Measurements from ENCODE around the gene TGFB1. TPM values are rescaled to one million over a fixed set of nuclear protein-coding genes. Genes with fewer than 3 reads are reported as not detected.
A peak's percentile ranks its signal among the peaks of the same experiment; 100 is the strongest.

TGFB1 gene
- total and polyA plus RNA-seq, 7 donors: 6.5 to 27.1 (median 17.4) TPM

DNA sequence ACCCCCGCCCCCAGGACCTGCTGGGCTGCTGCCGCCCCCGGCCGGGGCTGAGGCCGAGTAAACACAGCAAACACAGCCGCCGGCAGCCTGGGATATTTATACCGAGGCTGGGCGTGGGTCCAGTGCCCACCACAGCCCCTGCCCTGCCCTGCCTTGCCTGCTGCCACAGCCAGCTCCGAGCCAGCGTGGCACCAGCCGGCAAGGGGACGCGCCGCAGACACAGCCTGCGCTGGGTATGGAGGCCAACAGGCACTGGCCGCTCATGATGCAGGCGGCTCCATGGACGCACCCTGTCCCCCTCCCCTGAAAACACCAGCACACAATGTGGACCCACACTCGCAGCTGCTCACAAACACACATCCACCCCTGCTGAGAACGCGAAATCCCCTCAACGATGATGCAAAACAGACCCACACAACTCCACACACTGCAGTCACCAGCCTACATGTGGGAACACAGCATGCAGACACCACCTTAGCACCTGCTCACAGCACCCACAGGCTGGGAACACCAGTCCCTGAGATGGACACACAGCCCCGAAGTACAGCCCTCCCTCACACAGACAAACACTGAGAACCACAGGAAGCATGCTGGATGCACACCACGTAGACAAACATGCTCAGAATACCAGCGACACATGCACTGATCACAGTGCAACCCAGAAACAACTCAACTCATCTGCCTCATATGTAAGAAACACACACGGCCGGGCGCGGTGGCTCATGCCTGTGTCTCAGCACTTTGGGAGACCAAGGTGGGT lies 27.6 kb downstream of the TGFB1 start:
- intact Hi-C loops (cut with DNase I): loop anchor here (2.0 kb wide), 1 partner anchor 27 kb away; the partner anchor contains the start of gene TGFB1
- H3K4me3 ChIP-seq: peak overlapping the region; percentile 19 to 42 (median 36)
- no peaks in the 10 kb centered on the region for H3K9me3 ChIP-seq
- 16 to 25% methylated on average over 30 of the region's 30 CpGs for WGBS, 2 donors
- no peak for DNase-seq
- H3K4me1 ChIP-seq: peaks cover 0 to 69% (median 59%) of the 10 kb centered on the region in 4 donors
- no peaks in the 10 kb centered on the region for H3K27me3 ChIP-seq
- H3K27ac ChIP-seq: peak overlapping the region; percentile 79 to 90 (median 86)
- peaks cover 0 to 33% (median 7%) of the 10 kb centered on the region in 4 donors for H3K36me3 ChIP-seq
- TF ChIP-seq POLR2A (IDR thresholded peaks at IDR 0.05) (no peak), POLR2AphosphoS5 (IDR thresholded peaks at IDR 0.05) (peak in 2 of 4 donors; percentile 31 to 32), CTCF (IDR thresholded peaks at IDR 0.05) (no peak)

DNA sequence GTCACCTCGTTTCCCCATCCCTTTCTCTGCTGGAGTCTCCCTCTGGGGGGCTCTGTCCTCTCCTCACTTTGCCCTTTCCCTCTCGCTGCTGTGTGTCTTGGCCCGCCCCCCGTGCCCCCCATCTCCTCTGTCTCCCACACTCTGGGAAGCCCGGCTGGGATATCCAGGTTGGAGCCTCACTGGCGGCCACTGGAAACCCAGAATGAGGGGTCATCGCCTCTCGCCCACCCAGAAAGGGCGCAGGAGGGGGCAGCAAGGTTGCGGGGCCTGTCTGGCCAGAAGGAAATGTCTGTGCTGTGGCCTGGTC lies 28.1 kb downstream of the TGFB1 start:
- DNase-seq: no peak
- Histone ChIP-seq H3K36me3 (peaks cover 0 to 33% (median 9%) of the 10 kb centered on the region in 4 donors), H3K27ac (peak overlapping the region; percentile 79 to 90 (median 86)), H3K4me1 (peaks cover 0 to 69% (median 59%) of the 10 kb centered on the region in 4 donors), H3K27me3 (no peaks in the 10 kb centered on the region), H3K9me3 (no peaks in the 10 kb centered on the region), H3K4me3 (peak overlapping the region; percentile 19 to 42 (median 36))
- intact Hi-C loops (cut with DNase I): loop anchor here (2.0 kb wide), 1 partner anchor 27 kb away; the partner anchor contains the start of gene TGFB1
- 11 to 34% methylated on average over 10 of the region's 10 CpGs for WGBS, 2 donors
- TF ChIP-seq POLR2A (IDR thresholded peaks at IDR 0.05): no peak
- TF ChIP-seq CTCF (IDR thresholded peaks at IDR 0.05): no peak
- no peak for TF ChIP-seq POLR2AphosphoS5 (IDR thresholded peaks at IDR 0.05)
- no peak for TF ChIP-seq EP300 (IDR thresholded peaks at IDR 0.05)

DNA sequence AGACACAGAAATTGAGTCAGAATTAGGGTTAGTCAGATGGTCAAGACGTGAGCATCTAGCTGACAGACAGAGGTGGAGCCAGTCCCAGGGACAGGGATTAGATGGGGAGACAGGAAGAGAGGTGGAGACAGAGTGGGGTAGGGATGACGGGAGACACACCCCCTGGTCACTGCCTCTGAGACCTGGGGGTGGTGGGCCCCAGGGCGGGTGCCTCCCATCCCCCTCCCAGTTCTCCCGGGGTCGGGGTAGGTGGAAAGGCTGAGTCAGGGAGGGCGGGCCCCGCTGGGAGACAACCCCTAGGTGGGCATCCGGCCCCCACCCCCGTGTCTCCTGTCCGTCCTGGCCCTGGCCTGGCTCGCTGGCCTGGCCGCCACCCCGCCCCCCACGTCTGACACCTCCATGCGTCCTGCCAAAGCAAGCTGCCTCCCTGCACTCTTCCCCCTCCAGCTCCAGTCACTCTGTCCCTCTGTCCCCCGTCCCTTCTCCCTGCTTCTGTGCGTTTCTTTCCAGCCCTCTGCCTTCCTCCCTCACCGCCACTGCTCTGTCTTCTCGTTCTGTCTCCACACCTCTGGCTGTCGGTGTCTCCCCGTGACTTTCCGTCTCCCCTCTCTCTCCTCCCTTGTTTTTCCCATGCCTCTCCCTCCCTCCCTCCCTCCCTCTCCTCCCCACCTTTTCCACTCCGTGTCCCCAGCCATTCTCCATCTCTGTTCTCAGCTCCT lies 28.6 kb downstream of the TGFB1 start:
- DNase-seq: peak; percentile 89
- Histone ChIP-seq H3K36me3 (peaks cover 0 to 33% (median 12%) of the 10 kb centered on the region in 4 donors), H3K27me3 (no peaks in the 10 kb centered on the region), H3K27ac (peak overlapping the region; percentile 79 to 90 (median 86)), H3K9me3 (no peaks in the 10 kb centered on the region), H3K4me3 (peak overlapping the region; percentile 19 to 42 (median 36)), H3K4me1 (peaks cover 0 to 69% (median 59%) of the 10 kb centered on the region in 4 donors)
- peak in 2 of 4 donors; percentile 30 to 31 for TF ChIP-seq POLR2AphosphoS5 (IDR thresholded peaks at IDR 0.05)
- no peak for TF ChIP-seq POLR2A (IDR thresholded peaks at IDR 0.05)
- TF ChIP-seq EP300 (IDR thresholded peaks at IDR 0.05): peak in 2 of 4 donors; percentile 4 to 7
- WGBS, 2 donors: 7 to 23% methylated on average over 23 of the region's 23 CpGs
- intact Hi-C loops (cut with DNase I): loop anchor here (2.0 kb wide), 1 partner anchor 28 kb away; the partner anchor contains the start of gene TGFB1

GRCh38 chr19:41324231-41324702 lies 29.5 kb downstream of the TGFB1 start:
- intact Hi-C loops (cut with DNase I): loop anchor here (2.0 kb wide), 1 partner anchor 29 kb away; the partner anchor contains the start of gene TGFB1
- WGBS, 2 donors: 74 to 76% methylated on average over 7 of the region's 7 CpGs
- peak overlapping the region; percentile 79 to 90 (median 86) for H3K27ac ChIP-seq
- H3K4me1 ChIP-seq: peaks cover 0 to 69% (median 59%) of the 10 kb centered on the region in 4 donors
- no peak for TF ChIP-seq EP300 (IDR thresholded peaks at IDR 0.05)
- no peak for TF ChIP-seq POLR2AphosphoS5 (IDR thresholded peaks at IDR 0.05)
- no peak for TF ChIP-seq POLR2A (IDR thresholded peaks at IDR 0.05)
- TF ChIP-seq CTCF (IDR thresholded peaks at IDR 0.05): no peak
- DNase-seq: no peak
- peaks cover 0 to 33% (median 20%) of the 10 kb centered on the region in 4 donors for H3K36me3 ChIP-seq
- H3K4me3 ChIP-seq: no peak overlapping the region
- no peaks in the 10 kb centered on the region for H3K27me3 ChIP-seq
- no peaks in the 10 kb centered on the region for H3K9me3 ChIP-seq
